ENCODE results near the gene SMIM44. TPM values are rescaled to one million over a fixed set of nuclear protein-coding genes. Genes with fewer than 3 reads are reported as not detected.

Gene SMIM44
- total RNA-seq, 2 experiments from 2014 or later: not detected

- CTCF ChIA-PET: interaction anchor here (1.0 to 1.6 kb wide), 2 partner anchors 10 to 177 kb away, joined by 3 to 5 read pairs; no protein-coding TSS in a partner anchor
- POLR2A ChIA-PET: no interaction called here
These were observed 1.8 kb downstream of the SMIM44 start for GRCh38 chr19:3481241-3482090.

GRCh38 chr19:3480383-3481091, 2.7 kb downstream of the SMIM44 start, which contains the start of gene SMIM24:
TSS of gene SMIM24 (minus strand) at chr19:3480525. CDS start at chr19:3480463, 62 bp downstream.
- CTCF ChIA-PET: interaction anchor here (1.0 to 1.3 kb wide), 2 partner anchors 40 to 176 kb away, joined by 3 read pairs; no protein-coding TSS in a partner anchor
- POLR2A ChIA-PET: no interaction called here

DNA sequence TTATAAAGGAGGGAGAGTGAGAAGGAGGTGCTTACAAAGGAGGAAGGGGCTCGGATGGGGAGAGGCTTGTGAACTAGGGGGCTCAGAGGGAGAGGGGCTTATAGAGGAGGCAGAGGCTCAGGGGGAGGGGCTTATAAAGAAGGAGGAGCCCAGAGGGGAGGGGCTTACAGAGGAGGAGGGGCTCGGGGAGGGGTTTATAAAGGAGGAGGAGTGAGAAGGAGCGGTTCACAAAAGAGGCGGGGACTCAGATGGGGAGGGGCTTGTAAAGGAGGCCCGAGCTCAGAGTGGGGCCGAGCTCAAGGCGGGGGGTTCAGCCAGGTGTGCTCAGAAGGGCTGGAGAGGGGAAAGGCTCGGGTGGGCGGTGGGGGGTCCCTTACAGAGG, 3.4 kb downstream of the SMIM44 start:
- ChIA-PET POLR2A (interaction anchor here (0.6 kb wide), 1 partner anchor 107 kb away, joined by 3 read pairs; no protein-coding TSS in a partner anchor), CTCF (interaction anchor here (0.5 to 1.3 kb wide), 4 partner anchors 39 to 500 kb away, joined by 3 read pairs; no protein-coding TSS in a partner anchor)

DNA sequence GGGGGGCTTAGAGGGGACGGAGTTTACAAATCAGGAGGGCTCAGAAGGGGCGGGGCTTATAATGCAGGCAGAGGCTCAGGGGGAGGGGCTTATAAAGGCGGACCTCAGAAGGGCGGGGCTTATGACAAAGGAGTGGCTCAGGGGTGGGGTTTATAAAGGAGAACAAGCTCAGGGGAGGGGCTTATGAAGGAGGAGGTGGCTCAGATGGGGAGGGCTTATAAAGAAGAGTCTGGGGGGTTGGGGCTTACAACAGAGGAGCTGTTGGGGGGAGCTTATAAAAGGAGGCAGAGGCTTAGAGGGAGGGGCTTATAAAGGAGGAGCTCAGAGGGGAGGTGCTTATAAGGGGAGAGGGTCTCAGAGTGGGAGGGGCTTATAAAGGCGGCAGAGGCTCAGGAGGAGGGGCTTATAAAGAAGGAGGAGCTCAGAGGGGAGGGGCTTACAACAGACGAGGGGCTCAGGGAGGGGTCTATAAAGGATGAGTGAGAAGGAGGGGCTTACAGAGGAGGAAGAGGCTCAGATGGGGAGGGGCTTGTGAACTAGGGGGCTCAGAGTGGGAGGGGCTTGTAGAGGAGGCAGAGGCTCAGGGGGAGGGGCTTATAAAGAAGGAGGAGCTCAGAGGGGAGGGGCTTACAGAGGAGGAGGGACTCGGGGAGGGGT, 3.9 kb downstream of the SMIM44 start:
- POLR2A ChIA-PET: interaction anchor here (0.6 kb wide), 2 partner anchors 43 to 107 kb away, joined by 3 to 6 read pairs; no protein-coding TSS in a partner anchor
- CTCF ChIA-PET: interaction anchor here (0.5 to 1.3 kb wide), 6 partner anchors 39 to 500 kb away, joined by 3 to 4 read pairs (median 3); no protein-coding TSS in a partner anchor

DNA sequence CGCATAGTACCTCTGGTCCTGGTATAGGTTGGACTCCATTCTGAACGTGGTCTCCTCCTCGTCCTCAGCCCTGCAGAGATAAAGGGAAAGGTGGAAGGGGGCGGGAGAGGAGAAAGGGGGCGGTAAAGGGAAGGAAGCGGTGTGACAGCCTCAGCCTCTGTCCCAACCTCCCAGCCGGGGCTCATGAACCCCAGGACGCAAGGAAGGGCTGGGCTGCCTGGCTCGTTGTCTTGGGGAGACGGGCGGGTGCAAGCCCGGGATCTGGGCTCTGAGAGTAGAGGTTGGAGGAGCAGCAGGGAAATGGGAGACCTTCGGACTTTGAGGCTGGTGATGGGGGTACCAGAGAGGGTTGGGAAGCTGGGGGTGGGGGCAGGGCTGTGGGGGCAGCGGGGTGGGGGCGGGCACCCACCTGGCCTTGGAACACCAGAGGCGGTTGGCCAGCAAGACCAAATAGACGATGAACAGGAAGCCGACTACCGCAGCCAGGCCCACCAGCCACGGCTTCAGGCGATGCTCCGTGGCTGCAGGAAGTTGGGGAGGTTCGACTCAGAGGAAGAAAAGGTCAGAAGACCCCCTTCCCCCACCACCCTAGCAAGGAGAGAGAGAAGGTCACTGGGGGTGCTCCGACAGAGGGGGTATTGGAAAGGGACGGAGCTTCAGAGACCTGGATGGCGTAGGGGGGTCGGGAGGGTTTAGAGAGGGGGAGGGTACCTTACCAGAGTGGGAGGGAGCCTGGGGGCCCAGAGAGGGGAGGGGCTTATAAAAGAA, 4.6 kb downstream of the SMIM44 start:
- ChIA-PET CTCF (interaction anchor here (0.6 to 1.3 kb wide), 4 partner anchors 78 to 153 kb away, joined by 3 to 4 read pairs (median 3); no protein-coding TSS in a partner anchor), POLR2A (interaction anchor here (0.6 kb wide), 2 partner anchors 42 to 577 kb away, joined by 4 to 6 read pairs; no protein-coding TSS in a partner anchor)

DNA sequence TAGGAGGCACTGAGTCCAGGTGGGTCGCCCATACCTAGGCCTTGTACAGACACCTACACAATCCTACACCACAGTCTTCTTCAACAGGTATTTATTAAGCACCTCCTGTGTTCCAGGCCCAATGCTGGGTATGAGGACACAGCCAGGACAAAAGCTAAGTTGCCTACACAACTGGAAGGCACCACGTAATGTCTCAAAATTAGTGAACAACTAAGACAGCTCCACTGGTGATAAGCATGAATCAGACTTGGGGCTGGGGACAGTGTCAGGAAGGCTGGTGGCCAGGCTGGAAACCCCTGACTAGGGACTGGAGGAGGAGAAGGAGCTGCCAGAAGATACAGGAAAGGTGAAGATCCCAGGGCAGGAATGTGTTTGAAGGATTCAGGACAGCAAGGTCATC, 5.3 kb downstream of the SMIM44 start:
- CTCF ChIA-PET: no interaction called here

GRCh38 chr19:3477506-3477905, 5.7 kb downstream of the SMIM44 start:
- ChIA-PET CTCF (no interaction called here), POLR2A (no interaction called here)

More for the DNA sequence above, 5.3 kb downstream of the SMIM44 start:
- POLR2A ChIA-PET: no interaction called here

GRCh38 chr19:3476830-3477229, 6.4 kb downstream of the SMIM44 start:
- ChIA-PET POLR2A (no interaction called here), CTCF (interaction anchor here (0.8 kb wide), 1 partner anchor 172 kb away, joined by 3 read pairs; no protein-coding TSS in a partner anchor)

DNA sequence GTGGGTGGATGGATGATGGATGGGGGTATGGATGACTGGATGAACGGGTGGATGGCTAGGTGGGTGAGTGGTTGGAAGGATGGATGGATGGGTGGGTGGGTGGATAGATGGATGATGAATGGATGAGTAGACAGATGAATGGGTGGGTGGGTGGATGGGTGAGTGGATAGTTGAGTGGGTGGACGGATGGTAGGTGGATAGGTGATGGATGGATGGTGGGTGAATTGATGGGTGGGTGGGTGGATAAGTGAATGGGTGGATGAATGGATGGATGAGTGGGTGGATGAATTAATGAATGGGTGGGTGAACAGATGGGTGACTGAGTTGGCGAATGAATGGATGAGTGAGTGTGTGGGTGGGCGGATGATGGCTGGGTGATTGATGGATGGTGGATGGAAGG, 7.8 kb downstream of the SMIM44 start:
- ChIA-PET CTCF (no interaction called here), POLR2A (no interaction called here)

DNA sequence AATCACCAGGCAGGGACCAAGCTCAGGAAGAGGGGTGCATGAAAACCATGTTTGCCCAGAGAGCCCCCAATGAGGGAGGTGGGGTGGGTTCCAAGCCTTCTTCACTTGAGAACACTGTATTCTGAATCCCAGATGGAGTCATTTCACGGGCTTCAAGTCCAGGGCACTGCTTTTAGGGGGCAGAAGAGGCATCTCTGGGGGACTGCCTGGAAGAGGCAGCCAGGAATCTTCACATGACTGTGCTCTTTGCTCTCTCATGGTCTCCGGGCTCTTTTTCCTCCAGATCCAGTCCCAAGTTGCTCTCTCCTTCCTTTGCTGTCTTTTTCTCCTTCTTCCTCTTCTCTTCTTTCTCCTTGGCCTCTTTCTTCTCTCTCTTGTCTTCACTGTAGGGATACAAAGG, 8.6 kb downstream of the SMIM44 start:
- ChIA-PET POLR2A (no interaction called here), CTCF (interaction anchor here (4.9 kb wide), 1 partner anchor 148 kb away, joined by 25 read pairs; no protein-coding TSS in a partner anchor)

- CTCF ChIA-PET: interaction anchor here (1.8 to 4.9 kb wide), 2 partner anchors 140 to 147 kb away, joined by 4 to 25 read pairs; no protein-coding TSS in a partner anchor
- POLR2A ChIA-PET: no interaction called here
These were observed 9.2 kb downstream of the SMIM44 start for GRCh38 chr19:3474010-3474409.

- ChIA-PET CTCF (interaction anchor here (0.5 to 4.9 kb wide), 15 partner anchors 11 to 521 kb away, joined by 3 to 25 read pairs (median 4); no protein-coding TSS in a partner anchor), POLR2A (no interaction called here)
These were observed 11.1 kb downstream of the SMIM44 start for GRCh38 chr19:3471954-3472655.

- ChIA-PET CTCF (interaction anchor here (0.7 to 4.9 kb wide), 8 partner anchors 11 to 153 kb away, joined by 3 to 25 read pairs (median 4); partner anchors contain the start of gene DOHH), POLR2A (interaction anchor here (0.6 kb wide), 1 partner anchor 144 kb away, joined by 3 read pairs; no protein-coding TSS in a partner anchor)
These were observed 12.6 kb downstream of the SMIM44 start for GRCh38 chr19:3470500-3471128.

- POLR2A ChIA-PET: no interaction called here
- CTCF ChIA-PET: interaction anchor here (0.6 to 4.9 kb wide), 5 partner anchors 15 to 146 kb away, joined by 3 to 25 read pairs (median 5); partner anchors contain the start of gene DOHH
These were observed 13.4 kb downstream of the SMIM44 start for GRCh38 chr19:3469638-3470499.

DNA sequence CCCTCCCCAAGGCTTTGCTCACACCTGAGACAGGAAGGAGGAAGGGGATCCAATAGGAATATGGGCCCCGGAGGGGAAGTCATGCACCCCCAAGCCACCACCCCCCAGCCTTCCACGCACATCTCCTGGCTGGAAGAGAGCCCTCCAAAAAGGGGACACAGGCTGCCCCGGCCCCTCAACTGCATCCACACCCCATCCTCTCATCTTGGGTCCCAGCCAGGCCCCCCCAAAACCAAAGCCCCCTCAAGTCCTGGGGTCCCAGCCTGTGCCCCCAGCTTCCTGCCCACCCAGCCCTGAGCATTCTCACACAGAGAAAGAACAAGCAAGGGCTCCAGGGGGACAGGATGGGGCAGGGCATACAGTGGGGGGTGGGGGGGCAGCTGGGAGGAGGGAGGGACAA, 15.0 kb downstream of the SMIM44 start:
- CTCF ChIA-PET: no interaction called here
- POLR2A ChIA-PET: interaction anchor here (0.6 kb wide), 2 partner anchors 160 to 255 kb away, joined by 3 read pairs; no protein-coding TSS in a partner anchor

GRCh38 chr19:3467437-3468198, 15.6 kb downstream of the SMIM44 start:
- ChIA-PET POLR2A (no interaction called here), CTCF (no interaction called here)

Measured in activated CD8-positive, alpha-beta memory T cell treated with anti-CD3 and anti-CD28 coated beads for 36 hours (primary cell).